ENCODE data around the gene ZNF524.
A peak's percentile ranks its signal among the peaks of the same experiment; 100 is the strongest.

The ZNF524 gene

DNA sequence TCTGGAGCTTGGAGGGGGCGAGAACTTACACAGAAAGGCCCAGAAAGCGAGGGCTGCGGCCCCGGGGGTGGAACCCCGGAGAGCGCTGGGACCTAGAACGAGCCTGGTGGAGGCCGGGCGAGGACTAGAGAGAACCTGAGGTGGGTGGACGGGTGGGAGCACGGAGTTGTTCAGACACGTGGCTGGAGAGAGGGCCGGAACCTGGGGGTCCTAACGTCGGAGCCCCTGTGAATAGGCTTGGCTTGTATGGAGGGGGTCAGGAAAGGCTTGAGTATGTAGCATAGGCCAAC is 43.7 kb downstream of the ZNF524 start:
- no peak for DNase-seq

GRCh38 chr19:55644191-55644833 is 44.2 kb downstream of the ZNF524 start:
- DNase-seq, result no peak

DNA sequence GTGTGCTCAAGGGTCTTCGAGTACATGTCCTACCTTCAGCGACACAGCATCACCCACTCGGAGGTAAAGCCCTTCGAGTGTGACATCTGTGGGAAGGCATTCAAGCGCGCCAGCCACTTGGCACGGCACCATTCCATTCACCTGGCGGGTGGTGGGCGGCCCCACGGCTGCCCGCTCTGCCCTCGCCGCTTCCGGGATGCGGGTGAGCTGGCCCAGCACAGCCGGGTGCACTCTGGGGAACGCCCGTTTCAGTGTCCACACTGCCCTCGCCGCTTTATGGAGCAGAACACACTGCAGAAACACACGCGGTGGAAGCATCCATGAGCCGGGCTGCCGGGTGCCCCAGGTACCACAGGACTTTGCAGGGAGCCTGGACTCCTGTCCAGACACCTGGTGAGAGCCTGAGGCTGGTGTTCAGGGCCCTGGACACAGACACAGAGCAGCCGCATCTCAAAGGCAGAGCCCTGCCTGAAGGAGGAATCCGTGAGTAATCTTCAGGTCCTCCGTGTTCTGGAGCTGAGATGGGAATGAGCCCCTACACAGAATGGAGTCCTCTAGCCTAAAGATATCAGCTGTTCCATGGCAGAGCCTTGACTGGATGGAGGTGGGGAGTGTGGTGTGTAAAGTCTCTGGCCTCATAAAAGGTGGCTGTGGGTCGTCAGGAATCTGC is 44.9 kb downstream of the ZNF524 start:
- DNase-seq, result no peak

GRCh38 chr19:55645512-55645881 is 45.4 kb downstream of the ZNF524 start:
- no peak for DNase-seq

DNA sequence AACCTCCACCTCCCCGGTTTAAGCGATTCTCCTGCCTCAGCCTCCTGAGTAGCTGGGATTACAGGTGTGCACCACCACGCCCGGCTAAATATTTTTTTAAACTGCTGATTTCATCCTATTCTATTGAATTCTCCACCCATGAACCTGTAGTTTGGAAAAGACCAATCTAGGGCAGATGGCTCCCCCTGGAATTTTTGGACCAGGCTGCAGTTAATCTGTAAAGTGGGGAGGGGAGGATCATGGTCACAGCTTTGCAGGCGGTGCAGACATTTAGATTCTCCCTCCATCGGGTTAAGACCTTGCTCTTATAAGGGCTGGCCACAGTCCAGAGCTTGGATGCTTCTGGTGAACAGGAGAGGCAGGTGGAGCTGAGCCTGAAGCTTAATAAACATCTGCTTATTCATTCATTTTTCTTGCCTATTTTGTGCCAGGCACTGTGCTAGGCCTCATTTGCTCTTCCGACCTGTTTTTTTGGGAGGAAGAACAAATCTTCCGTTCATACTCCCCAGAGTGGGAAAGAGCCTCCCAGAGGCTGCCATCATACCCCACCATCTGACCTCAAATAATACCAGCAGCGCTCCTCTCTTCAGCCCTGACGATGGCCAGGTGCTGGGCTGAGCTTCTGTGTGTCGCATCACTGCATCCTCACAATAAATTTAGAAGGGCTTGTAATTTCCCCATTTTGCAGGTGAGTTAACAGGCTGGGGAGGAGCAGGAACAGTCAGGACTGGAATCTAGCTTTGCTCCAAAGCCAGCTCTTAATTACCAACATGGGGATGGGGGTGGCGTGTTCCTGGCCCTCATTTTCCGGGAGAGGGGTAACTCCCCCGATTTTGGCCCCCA is 47.0 kb downstream of the ZNF524 start:
- DNase-seq, result no peak

DNA sequence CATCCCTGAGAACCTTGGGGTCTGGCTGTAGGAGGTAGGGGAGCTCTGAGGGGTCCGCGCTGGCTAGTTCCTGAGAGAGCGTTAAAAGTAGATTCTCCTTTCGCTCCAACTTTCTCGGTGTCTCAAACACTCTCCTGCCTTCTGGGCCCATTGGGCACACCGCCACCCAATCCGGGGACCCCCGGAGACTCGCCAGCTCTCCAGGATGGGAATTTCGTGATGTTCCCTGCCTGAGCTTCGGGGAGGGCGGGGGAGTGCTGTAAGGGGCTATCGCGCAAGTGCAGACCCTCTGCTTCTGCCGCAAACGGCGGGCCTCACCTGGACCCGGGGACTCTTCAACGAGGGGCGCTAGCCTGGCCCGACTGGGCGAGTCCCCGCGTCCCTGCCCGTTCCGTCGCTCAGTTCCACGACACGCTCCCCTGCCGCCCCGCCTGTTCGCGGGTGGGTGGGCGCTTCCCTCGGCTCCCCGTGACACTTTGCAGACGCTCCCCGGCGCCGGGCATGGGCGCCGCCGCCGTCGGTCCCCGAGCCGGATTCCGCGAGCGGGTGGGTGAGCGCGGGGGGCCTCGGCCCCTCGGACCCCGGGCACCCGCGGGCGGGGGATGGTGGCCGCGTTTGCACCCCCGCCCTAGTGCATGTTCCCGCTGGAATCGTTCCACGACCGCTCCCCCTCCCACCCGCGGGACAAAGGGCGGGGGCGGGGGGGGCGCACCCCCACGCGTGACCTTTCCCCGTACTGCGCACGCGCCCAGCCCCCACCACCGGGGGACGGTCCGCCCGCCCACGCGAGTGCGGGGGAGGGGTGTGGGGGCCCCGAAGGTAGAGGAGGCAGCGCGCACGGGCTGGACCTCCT is 47.9 kb downstream of the ZNF524 start, which contains the start of gene CCDC106:
TSS of gene CCDC106 (plus strand) at position 481 of the 853 bp plus-strand sequence. CDS start 835 bp downstream, outside the sequence.
- peak; percentile 80 for DNase-seq

- no peak for DNase-seq
Observed at GRCh38 chr19:55648585-55649267, 48.6 kb downstream of the ZNF524 start.

DNA sequence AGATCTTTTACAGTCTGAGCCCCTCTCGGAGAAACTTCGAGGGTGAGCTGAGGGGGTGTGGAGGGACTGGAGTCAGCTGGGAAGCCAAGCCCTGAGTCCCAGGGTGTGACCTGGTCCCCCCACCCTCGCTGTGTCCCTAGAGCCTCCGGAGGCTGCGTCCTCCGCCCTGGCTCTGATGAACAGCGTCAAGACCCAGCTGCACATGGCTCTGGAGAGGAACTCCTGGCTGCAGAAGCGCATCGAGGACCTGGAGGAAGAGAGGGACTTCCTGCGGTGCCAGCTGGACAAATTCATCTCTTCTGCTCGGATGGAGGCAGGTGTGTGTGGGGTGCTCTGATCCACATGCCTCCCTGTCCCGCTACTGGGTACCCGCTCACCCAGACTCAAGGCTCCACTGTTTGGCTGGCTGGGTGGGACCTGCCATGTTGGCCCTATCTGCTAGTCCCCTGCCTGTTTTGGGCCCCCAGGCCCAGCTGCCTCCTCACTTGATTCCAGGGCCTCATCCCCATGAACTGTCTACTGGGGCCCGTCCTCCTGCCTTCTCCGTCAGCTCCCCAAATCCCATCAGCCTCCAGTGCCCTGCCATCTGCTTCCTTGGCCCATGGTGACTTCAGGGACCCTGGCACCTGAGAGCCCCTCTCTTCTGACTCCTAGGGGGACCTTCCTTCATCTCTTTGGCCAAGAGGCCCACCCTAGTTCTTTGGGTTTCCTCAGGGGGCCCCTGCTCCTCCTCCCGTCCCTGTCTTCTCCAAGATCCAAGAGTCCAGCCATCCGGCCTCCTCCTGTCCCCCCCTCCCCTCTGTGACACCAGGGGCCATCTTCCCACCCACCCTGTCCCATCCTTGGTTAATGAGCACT is 49.4 kb downstream of the ZNF524 start:
- DNase-seq, result no peak

GRCh38 chr19:55650126-55650557 is 50.1 kb downstream of the ZNF524 start:
- no peak for DNase-seq

DNA sequence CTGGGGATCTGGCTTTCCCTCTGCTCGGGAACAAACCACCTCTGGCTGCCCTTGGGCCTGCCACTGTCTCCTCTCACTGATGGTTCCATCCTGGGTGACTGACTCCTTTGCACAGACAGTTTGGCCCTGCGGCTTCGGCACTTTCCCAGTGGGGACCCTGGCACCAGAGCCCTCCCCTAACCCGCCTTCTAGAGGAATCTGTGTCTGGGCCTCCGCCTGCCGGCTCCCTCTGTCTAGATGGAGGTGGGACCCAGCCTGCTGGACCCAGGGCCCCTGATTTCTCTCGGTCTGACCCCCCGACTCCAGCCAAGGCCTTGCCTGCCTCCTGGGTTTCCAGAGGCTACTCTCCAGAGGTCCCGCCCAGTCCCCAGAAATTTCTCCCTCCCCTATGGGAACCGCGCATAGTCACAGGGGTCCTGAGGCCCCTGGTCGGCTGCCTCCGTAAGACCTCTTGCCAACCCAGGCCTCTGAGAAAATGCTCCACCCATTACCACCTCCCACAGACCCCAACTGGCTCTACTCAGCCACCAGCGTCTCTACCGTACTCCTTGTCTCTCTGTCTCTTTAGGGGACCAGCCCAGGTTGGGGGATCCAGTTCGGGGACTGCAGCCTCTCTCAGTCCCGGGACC is 50.6 kb downstream of the ZNF524 start:
- no peak for DNase-seq

DNA sequence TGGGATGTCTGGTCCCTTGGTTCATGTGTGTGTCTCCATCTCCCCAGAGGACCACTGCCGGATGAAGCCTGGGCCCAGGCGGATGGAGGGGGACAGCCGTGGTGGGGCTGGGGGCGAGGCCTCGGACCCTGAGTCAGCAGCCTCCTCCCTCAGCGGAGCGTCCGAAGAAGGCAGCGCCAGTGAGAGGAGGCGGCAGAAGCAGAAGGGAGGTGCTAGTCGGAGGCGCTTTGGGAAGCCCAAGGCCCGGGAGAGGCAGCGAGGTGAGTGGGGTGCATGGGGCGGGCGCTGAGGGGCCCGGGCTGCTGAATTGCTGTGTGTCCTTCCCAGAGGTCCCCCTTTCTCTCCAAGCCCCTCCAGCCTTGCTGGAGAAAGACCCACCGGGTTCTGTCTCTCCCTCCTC is 51.1 kb downstream of the ZNF524 start:
- no peak for DNase-seq

- no peak for DNase-seq
Observed at GRCh38 chr19:55652311-55653128, 52.4 kb downstream of the ZNF524 start.
